Measurements from ENCODE around the gene SULF2.
"Not testable (repeated sequence)": the region's sequence is repeated elsewhere in the genome, so short reads cannot be mapped to it uniquely, and the experiment has no call there.

SULF2 gene

DNA sequence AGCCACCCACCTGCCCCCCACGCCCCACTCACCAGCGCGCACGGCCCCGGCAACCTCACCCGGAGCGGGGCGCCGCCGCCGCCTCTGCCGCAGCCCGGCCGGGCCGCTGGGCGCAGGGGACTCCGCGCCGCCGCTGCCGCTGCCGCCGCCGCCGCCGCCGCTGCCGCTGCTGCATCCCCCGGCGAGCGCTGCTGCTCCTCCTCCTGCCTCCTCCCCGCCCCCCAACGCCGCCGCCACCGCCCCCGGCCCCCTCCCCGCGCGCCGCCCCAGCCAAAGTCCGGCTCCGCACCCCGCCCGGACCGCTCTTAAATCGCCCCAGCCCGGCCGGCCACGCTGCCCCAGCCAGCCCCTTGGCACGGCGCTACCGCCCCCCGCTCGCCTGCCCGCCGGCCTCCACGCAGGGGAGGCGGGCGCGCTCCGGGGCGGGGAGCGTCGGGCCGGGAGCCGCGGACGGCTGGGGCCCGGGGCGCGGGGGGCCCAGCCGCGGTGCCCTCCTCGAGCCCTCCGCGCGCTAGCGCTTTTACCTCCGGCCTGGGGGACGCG lies at the start of gene SULF2:
Gene SULF2 (minus strand): TSS at position 171 of the 543 bp plus-strand sequence. CDS start 28,118 bp downstream, outside the sequence.
- DNase-seq (ENCODE audit: low read depth in 2 of 2): no peak

DNA sequence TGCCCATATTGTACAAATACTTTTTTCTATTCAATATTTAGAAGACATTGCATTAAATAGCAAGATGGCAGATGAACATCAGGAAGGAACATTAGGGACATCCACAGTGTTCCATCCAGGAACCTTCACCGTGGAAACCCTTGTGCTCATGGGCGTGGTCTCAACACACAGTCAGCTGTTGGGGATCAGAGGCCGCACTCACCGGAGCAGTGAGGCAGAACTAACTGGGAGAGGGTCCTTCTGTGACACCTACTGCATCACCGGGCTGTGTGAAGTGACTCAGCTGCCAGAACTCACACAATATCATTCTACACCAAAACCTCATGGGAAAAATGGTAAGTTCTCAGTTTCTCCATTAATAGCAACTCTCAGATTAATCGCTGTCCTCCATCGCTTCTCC lies 46.4 kb upstream of the SULF2 start:
- DNase-seq (ENCODE audit: low read depth in 2 of 2): not testable (repeated sequence)

DNA sequence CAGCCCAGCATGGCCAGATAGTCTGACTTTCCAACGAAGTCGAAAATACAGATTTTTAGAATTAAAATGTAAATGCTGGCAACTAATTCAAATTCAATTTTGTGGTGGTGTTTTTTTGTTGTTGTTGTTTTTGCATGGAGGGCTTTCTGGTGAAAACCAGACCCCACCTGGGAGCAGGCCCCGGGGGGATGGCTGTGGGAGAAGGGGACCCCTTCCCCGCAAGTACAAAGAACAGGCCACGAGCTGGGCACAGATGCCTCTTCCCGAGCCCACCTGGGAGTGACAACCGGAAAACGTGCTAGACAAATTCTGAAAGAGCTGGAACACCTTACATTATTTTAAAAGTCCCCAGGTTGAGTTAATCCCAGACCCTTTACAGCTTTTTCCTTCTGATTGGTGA lies 41.4 kb upstream of the SULF2 start:
- DNase-seq (ENCODE audit: low read depth in 2 of 2): not testable (repeated sequence)

DNA sequence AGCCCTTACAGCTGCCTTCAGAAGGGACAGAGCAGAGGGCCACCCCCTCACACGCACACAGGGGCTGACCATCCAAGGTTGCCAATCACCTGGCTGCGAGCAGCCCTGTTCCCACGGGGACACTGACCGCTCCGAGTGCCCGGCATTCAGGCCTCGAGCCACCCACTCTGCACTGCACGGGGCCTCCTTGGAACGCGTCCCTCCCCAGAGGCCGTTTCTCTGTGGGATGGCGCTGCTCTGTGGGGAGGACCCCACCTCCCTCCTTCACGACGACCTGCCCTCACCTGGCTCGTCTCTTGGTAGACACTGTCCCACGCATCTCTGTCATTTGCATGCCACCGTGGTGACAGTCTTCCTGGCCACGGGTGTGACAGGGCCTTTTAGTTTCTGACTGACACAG lies 40.7 kb upstream of the SULF2 start:
- not testable (repeated sequence) for DNase-seq (ENCODE audit: low read depth in 2 of 2)

DNA sequence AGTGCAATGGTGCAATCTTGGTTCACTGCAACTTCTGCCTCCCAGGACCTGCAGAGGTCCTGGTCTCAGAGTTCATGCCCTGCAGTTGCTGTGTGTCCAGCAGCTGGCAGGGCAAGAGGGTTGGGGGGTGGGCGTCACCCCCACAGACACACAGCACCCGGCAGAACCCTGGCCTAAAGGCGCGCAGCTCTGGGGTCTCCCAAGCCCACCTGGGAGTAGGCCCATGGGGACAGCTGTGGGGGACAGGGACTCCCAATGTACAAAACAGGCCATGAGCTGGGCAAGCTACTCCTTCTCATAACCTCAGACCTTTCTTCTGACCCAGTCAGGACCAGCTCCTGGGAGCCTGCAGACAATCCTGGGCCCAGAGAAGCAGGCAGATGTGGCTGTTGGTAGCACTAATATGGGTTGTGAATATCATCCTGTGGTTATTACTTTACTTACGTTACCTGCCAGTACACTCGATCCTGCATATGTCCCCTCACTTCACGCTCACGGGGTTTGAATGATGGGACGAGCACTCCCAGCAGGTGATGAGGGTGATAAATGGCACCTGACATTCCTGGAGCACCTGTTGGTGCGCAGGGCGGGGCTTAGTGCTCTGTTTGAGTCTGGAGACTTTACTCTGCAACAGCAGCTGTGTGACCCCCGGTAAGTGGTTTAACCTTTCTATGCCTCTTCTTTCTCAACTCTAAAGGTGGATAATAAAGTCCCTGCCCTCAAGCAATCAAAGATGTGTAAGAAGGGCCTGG lies 39.9 kb upstream of the SULF2 start:
- no peak for DNase-seq (ENCODE audit: low read depth in 2 of 2)

DNA sequence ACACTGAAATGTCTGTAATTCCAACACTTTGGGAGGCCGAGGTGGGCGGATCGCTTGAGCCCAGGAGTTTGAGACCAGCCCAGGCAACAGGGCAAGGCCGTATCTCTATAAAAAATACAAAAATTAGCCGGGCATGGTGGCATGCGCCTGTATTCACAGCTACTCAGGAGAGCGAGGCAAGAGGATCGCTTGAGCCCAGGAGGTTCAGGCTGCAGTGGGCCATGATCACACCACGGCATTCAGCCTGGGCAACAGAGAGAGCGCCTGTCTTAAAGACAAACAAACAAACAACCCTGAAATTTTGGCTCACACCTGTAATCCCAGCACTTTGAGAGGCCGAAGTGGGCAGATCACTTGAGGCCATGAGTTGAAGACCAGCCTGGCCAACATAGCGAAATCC lies 38.7 kb upstream of the SULF2 start:
- not testable (repeated sequence) for DNase-seq (ENCODE audit: low read depth in 2 of 2)

DNA sequence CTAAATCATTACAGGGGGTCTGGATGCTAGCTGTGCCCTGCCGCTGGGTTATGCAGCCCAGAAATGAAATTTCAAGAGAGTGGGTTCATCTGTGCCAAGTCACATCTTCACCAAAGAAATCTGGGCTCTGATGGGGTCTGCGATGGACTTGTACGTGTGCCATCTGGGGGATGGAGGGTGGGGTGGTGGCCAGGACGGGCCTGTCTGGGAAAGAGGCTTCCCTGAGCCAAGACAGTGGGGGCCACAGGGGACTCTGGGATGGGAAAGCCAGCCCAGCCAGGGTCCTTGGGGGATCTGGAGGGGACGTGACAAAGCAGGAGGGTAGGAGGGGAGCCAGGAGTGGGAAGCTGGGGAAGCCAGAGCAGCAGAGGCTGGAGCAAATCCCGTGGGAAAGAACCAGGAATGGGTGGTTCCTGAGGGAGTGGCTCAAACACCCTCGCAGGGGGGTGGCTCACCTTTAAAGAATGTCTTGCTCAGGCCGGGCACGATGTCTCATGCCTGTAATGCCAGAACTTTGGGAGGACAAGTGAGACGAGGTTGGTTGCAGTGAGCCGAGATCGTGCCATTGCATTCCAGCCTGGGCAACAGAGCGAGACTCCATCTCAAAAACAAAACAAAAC lies 36.3 kb upstream of the SULF2 start:
- no peak for DNase-seq (ENCODE audit: low read depth in 2 of 2)

DNA sequence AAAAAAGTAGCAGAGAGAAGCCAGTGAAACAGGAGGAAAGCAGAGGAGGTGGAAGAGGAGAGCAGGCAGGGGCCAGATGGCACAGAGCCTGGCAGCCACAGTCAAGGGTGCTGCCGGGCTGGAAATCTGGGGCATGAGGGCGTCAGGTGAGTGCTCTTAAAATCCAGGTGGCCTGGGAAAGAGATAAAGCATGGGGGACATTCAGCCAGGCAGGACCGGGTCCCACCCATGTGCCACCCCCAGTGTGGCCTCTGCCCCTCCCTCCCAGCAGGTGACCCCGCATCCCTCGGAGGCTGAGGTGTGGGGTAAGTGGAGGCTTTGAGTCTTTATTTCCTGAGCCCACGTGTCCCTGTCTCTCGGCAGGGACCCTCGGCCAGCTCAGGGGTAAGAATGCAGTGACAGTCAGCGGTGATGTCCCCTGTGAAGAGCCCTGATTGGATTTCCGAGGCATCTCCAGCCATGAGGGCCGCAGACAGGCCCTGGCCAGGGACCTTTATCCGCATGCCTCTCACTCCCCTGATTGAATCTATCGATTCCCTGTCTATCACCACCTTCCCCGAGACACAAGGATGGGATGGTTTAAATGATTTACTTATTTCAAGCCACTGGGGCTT lies 33.8 kb upstream of the SULF2 start:
- no peak for DNase-seq (ENCODE audit: low read depth in 2 of 2)

DNA sequence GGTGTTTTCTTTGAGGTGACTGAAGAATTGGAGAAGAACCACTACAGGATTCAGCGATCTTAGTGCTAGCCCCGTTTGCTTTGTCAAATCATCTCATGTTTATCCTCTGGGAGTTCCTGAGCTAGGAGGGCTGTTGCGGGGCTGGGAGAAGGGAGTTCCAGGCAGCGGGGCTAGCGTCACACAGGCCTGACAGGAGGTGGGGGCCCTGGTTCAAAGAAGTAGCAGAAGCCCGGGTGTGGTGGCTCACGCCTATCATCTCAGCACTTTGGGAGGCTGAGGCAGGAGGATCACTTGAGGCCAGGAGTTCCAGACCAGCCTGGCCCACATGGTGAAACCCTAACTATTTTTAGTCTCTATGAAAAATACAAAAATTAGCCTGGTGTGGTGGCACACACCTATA lies 33.2 kb upstream of the SULF2 start:
- no peak for DNase-seq (ENCODE audit: low read depth in 2 of 2)

DNA sequence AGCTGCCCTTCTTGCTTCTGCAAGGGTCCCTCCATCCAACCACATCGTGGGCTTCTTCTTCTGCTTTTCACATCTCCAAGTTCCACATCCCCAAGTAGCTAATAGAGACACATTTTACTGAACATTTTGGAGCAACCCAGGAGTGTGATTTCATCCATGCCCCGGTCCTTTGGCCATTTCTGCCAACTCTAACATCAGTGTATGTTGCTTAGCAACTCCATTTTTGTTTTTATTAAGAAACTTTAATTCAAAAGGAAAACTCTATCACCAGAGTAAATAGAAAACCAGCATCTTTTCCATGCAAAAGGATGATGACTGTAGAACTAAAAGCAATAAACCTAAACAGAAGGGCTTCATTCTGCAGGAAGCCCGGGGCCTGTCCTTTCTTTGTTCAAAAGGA lies 32.7 kb upstream of the SULF2 start:
- no peak for DNase-seq (ENCODE audit: low read depth in 2 of 2)

DNA sequence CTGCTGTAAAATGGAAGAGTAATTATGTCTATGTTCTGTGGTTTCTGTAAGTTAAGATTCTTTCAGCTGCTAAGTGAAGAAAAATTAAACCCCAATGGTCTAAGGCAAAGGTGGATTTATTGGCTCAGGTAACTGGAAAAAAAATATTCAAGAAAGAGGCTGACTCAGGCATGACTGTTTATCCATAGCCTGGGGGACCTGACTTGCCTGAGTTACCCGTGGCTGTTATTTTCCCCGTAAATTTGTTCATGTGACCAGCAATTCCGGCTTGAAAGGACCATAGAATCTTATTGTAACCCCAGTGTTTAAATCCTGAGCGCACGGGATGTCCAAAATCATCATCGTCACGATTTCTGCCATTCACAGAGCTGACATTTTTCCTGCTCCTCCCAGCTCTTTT lies 32.3 kb upstream of the SULF2 start:
- DNase-seq (ENCODE audit: low read depth in 2 of 2): no peak

DNA sequence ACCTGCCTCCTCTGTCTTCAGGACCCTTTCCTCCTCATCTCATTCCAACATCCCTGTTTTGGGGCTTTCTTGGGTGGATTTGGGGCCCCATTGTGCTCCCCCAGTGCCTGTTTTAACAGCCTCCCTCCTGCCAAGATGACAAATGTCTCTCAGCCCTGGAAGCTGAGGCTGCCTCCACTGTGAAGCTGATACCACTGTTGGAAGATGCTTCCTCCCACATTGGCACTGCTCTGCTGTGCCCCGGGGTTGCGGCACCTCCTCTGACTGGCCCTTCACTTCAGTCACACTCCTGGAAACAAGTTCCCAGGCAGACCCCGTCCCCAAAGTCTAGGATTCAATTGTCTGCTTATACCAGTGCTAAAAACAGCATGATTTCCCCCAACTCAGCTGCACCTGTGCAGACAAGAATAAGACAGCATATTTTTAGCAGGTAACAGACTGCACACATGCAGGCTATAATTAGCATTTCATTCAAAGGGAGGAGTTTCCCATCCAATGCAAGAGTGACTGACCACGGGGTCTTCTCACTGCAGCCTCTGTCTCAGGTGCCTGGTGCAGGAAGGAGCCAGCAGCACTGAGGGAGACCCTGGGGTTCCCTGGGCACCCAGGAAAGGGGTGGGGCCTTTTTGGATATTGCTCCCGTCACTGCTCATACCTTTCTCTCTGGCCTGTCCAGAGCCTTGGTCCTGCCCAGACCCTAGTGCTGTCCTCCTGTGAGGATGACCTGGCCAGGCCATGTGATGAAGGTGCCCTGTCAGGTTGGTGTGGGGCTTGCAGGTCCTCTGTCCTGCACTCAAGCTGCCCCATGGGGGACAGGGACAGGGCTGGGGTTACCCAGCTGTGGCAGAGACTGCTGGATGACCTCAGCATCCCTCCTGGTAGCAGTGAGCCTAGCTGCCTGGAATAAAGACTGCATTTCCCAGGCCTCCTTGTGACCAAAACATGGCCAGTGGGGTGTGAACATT lies 31.5 kb upstream of the SULF2 start:
- no peak for DNase-seq (ENCODE audit: low read depth in 2 of 2)

DNA sequence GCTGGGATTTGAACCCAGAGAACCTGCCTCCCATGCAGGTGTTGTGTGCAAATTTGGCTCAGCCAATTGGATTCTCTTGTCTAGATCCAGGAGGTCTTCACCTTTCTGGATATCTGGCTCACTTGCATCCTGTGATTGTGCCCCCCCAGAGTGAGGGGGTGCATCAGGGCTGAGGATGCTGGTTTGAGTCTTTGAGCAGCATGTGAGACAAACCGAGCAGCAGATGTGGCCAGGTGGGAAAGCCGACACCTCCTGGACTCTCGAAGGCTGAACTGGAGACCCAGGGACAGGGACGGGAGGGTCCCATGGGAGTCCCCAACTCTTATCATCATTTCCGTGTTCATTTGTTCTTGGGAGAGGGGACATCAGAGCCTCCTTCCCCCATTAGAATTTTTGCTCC lies 30.6 kb upstream of the SULF2 start:
- no peak for DNase-seq (ENCODE audit: low read depth in 2 of 2)

DNA sequence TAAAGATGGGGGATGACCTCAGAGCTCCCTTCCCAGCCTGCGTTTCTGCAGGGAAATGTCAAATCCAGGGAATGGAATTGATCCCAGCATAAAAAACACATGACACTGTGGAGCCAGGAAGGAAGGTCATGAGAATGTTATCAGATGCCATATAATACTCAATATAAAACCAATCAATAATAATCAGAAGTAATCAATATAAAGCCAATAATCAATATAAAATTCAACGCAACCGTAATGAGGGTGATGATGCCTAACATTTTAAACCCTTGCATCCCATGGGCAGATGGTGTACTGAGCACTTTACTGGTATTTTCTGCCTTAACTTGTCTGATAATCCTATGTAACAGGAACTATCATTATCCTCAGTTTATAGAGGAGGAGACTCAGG lies 30.1 kb upstream of the SULF2 start:
- no peak for DNase-seq (ENCODE audit: low read depth in 2 of 2)

DNA sequence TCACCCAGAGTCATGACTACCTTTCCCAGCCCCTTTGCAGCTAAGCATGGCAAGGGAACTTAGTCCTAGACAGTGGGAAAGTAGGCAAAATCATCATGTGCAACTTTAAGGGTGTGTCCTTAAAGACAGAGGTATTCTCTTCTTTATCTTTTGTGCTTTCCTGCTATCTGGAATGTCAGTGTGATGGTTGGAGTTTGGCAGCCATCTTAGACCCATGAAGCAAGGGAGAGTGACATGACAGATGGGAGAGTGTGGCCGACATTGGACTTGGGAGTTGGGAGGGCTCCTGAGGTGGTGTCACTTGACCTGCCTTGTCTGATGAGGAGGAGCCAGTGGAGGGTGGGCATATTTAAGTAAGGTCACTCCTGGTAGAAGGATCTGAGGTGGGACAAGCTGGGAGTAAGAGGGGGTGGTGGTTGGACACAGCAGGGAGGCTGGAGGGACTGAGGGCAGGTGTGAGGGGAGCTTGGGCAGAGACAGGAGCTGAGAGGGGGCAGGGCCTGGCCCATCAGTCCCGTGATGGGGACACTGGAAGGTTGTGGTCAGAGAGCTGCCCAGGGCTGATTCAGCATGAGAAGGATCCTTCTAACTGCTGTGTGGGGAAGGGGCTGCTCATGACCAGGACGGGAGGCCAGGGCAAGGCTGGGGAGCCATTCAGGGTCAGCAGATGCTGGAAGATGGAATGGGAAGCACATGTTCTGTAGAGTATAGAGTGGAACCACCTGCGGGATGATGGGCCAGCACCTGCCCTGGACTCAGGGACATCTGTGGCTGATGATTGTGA lies 29.5 kb upstream of the SULF2 start:
- no peak for DNase-seq (ENCODE audit: low read depth in 2 of 2)

DNA sequence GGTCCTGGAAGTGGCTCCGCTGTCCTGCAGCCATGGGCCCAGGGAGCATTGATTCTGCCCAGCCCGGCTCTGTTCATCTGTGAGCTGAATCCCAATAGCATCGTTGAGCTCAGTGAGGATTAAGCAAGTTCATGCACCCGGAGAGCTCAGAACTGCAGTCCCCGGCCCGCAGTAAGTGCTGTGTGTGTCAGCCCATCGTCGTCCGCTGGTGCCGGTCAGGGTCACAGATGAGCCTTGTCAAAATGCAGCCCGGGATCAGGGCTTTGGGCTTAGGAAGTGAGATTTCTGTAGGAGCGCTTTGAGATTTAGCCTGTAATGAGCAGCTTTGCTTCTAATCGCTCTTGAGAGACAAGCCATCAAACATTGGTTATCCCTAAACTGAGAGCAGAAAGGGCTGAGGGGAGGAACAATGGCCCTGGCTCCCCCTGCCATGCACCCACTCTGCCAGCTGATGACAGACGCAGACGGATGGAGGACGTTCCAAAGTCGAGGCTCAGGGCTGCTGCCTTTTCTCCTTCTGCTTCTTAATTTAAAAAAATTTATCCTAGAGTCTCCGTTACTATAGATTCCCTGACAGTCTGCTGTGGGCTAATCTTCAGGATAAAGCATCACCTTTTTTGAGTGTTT lies 25.6 kb upstream of the SULF2 start:
- no peak for DNase-seq (ENCODE audit: low read depth in 2 of 2)

DNA sequence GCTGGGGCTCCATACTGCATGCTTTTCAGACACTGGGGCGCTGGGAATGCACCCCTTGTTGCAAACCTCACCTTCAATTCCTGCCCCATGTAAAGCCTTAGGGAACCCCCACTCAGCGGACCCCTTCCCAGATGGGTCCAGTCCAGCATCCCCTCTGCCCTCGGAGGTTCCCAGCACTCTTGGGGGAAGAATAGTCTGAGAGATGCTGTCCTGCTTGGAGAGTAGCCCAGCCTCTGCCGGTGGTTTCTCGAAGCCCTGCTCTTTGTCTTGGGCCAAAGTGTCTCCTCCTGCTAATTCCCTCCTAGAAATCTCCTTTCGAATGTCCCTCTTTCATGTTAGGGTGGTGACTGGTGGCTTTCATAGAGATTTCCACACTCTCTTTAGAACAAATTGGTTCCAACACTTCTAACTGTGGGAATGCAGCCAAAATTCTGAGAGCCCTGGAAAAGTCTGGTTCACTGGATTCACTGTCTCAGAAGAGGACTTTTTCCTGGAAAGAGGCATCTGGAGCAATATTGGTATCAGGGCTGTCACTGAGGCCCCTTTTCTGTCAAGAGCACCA lies 24.9 kb upstream of the SULF2 start:
- DNase-seq (ENCODE audit: low read depth in 2 of 2): no peak

DNA sequence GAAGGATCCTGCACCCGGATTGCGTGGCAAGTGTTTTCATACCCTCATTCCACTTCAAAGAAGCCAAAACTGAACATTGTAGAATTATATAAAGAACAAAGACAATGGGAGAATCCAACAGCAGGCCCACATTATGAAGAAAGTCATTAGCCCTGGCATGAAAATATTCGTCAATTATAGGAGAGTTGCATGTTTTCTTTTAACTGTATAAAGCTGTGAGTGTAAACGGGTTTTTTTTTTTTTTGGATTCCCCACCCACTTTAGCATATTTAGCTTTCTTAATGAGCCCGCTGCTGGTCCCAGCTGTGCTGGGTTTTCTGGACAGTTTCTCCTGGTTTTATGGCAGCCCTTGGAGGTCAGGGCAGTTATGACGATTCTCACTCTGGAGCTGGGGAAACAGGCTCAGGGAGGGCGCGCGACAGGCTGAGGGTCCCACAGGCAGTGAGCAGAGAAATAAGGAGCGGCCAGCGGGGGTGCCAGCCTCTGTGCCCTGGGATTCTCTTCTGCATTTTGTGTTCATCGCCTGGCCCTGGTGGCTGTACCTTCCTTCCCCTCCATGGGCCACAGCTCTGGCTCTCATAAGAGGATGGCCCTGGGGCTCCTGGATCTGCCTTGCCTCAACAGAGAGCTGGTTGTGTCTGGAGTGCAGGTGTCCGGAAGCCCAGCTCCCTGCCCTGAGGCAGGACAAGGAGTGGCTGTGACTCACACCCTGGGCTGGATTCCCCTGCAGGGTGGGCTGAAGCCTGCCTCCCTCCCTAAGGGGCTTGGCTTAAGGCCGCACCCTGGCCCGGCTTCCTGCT lies 24.1 kb upstream of the SULF2 start:
- no peak for DNase-seq (ENCODE audit: low read depth in 2 of 2)

DNA sequence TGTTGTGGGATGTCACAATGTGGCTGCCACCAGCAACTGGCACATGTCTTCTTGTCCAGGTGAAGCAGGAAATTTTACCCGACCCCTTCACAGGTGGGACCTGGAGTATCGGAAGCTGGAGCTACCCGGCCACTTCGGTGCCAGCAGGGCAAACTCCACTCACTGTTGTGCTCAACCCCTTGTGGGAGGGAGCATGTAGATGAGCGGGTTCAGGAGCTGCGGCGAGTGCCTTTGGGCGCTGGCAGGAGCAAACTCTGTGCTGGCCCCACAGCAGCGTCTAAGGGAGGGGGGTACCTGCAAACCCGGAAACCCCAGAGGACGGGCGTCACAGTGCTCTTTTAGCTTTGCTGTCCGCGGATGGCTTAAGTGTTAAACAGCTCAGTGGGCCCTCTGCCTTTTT lies 20.7 kb upstream of the SULF2 start:
- DNase-seq (ENCODE audit: low read depth in 2 of 2): no peak
